Suprapubic skin (tissue), 4 donors: ENCODE results near the gene H2AZ1. TPM values are rescaled to one million over a fixed set of nuclear protein-coding genes. Genes with fewer than 3 reads are reported as not detected.
A peak's percentile ranks its signal among the peaks of the same experiment; 100 is the strongest.

Experiments used
- DNase-seq, 2 donors: peaks; one replicate each; pipeline ENCODE4 v3.0.0-alpha.2; 2019; ENCODE audit warnings: low spot score in 2 of 2
- H3K27ac ChIP-seq: fragments of 200-600 bp; sonication (generic); one replicate; pipeline ENCODE4 v1.5.1; 2019
- H3K27me3 ChIP-seq: fragments of 200-600 bp; sonication (generic); one replicate; pipeline ENCODE4 v1.5.1; 2019
- H3K36me3 ChIP-seq: fragments of 200-600 bp; sonication (generic); one replicate; pipeline ENCODE4 v1.5.1; 2019
- H3K4me1 ChIP-seq: fragments of 200-600 bp; sonication (generic); one replicate; pipeline ENCODE4 v1.5.1; 2019
- H3K4me3 ChIP-seq: fragments of 200-600 bp; sonication (generic); one replicate; pipeline ENCODE4 v1.5.1; 2019; ENCODE audit warnings: mild to moderate bottlenecking
- H3K9me3 ChIP-seq: fragments of 200-600 bp; sonication (generic); one replicate; pipeline ENCODE4 v1.5.1; 2019
- EP300 ChIP-seq: sonication (generic); formaldehyde crosslinking; IDR thresholded peaks from one replicate; pipeline ENCODE4 v1.6.1; 2017; ENCODE audit warnings: antibody characterized with exemption
- POLR2A ChIP-seq, 2 donors: fragments of 450-650 bp; IDR thresholded peaks; one replicate each; pipeline ENCODE4 v1.6.1; 2017; ENCODE audit warnings: antibody characterized with exemption in 2 of 2, mild to moderate bottlenecking in 2 of 2, moderate library complexity in 2 of 2
- POLR2AphosphoS5 ChIP-seq, 3 donors: sonication (generic); formaldehyde crosslinking; IDR thresholded peaks; one replicate each; pipeline ENCODE4 v1.6.1; 2017; ENCODE audit warnings: antibody characterized with exemption in 3 of 3
- WGBS: methylation state at CpG from one replicate; pipeline ENCODE4 v1.1.5; 2018; 5-methylcytosine and 5-hydroxymethylcytosine counted together
- total RNA-seq, 4 donors: library from RNA; depleted of rRNA; stranded (reverse); fragments of >200 nt; gene quantifications; one replicate each; pipeline ENCODE4 v1.1.0, GENCODE V29; 2016
- TF ChIP-seq, protein P1 (sequence below), 2 donors: fragments of 200-600 bp in 1 of 2; fragments of 450-650 bp in 1 of 2; sonication (generic) in 1 of 2; IDR thresholded peaks; one replicate each; pipeline ENCODE4 v1.5.1; 2016 to 2019; ENCODE audit warnings: antibody characterized with exemption in 2 of 2, mild to moderate bottlenecking in 1 of 2, moderate library complexity in 1 of 2

H2AZ1 gene
- 100 to 1,000 TPM in 3 of 4 donors, 10 to 100 TPM in 1; 95.3 to 132 (median 113) TPM for total RNA-seq

DNA sequence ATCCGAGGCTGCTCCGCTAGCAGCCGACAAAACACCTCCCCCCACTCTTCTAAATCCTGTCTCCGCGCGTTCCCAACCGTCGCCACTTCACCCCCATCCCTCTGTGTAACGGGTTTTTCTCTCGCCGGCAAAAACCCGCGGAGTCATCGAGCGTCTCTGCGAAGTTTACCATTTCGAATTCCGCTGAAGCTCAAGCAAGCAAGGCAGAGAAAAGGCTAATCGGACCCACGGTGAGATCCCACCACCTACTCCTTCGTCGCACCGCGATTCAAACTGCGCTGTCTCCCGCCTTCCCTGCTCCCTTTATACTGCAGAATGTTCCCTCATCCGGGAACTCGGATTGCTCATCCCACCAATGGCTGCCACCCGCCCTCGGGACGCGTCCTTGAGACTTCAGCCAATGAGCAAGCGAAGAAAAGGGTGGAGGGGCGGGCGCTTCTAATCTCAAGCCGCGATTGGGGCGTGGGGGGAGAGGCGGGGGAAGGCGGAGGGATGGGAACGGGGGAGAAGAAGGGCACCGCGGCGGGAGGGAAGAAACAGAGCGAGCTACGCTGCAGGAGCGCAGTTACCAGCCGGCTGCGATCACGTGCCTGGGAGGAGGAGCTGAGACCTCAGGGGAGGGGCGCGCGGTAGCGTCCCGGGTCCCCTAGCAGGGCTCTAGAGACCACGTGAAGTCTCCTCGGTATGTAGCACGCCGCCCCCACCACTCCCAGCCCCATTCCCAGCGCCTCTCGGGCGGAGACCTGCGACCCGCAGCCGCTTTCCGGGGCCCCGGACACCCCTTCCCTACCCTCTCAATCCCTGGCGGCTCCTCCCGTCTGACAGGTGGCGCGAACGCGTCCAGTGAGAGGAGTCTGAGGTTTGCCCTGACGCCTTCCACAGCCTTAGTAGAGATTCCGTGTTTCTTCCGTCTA, at the start of gene H2AZ1:
Gene H2AZ1 (minus strand): TSS at position 277 of the 914 bp plus-strand sequence. CDS start 105 bp downstream, at position 172.
- H3K4me1 ChIP-seq = peaks cover 33% of the 10 kb centered on the region
- TF ChIP-seq EP300 (no peak), POLR2AphosphoS5 (IDR thresholded peaks at IDR 0.05) (peak; percentile 76 to 92 (median 83)), POLR2A (IDR thresholded peaks at IDR 0.05) (peak; percentile 67 to 84)
- TF ChIP-seq, protein P1, sequence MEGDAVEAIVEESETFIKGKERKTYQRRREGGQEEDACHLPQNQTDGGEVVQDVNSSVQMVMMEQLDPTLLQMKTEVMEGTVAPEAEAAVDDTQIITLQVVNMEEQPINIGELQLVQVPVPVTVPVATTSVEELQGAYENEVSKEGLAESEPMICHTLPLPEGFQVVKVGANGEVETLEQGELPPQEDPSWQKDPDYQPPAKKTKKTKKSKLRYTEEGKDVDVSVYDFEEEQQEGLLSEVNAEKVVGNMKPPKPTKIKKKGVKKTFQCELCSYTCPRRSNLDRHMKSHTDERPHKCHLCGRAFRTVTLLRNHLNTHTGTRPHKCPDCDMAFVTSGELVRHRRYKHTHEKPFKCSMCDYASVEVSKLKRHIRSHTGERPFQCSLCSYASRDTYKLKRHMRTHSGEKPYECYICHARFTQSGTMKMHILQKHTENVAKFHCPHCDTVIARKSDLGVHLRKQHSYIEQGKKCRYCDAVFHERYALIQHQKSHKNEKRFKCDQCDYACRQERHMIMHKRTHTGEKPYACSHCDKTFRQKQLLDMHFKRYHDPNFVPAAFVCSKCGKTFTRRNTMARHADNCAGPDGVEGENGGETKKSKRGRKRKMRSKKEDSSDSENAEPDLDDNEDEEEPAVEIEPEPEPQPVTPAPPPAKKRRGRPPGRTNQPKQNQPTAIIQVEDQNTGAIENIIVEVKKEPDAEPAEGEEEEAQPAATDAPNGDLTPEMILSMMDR (IDR thresholded peaks at IDR 0.05) = no peak
- no peaks in the 10 kb centered on the region for H3K36me3 ChIP-seq
- no peaks in the 10 kb centered on the region for H3K9me3 ChIP-seq
- peak within 1 kb of the TSS; percentile 93 for H3K27ac ChIP-seq
- 2% methylated on average over 64 of the region's 76 CpGs for WGBS
- H3K27me3 ChIP-seq = no peaks in the 10 kb centered on the region
- peak; percentile 100 for DNase-seq
- H3K4me3 ChIP-seq = peak within 1 kb of the TSS; percentile 90

DNA sequence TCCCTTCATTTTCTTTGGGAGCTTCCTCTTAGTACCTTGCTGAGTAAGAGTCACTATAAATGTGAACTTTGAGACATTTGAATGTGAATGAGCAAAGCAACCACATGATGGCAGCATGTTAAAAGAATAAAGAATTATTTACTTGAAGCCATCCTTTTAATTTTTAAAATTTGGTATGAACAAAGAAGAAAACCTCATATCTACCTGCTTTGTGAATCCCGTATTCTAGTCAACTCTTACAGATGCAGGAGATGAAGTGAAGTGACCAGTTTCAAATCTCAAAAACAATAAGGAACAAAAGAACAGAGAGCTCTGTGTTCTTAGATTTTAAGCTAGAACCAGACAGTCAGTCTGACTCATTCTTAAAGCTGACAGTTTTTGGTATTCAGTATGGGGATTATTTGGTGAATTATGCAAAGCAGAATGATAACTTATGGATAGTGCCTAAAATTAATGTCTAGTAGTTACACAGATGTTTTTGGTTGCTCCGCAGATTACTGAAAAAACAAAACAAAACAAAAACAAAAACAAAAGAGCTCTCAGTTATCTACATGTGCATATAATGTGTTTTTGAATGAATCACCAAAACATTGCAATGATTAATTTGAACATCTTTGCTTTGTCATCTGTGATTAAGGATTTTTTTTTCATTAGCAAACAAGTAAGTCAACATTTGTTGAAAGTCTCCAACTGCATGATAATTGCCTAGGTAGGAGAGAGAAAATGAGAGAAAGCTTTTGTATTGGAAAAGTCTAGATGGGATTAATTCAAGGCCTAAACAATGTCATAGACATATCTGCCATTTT, 48.2 kb upstream of the H2AZ1 start:
- DNase-seq = no peak
- TF ChIP-seq EP300 (no peak), POLR2A (IDR thresholded peaks at IDR 0.05) (no peak), POLR2AphosphoS5 (IDR thresholded peaks at IDR 0.05) (no peak)
- TF ChIP-seq, protein P1 (IDR thresholded peaks at IDR 0.05) = no peak
- Histone ChIP-seq H3K27me3 (no peaks in the 10 kb centered on the region), H3K4me3 (no peak overlapping the region), H3K9me3 (no peaks in the 10 kb centered on the region), H3K36me3 (no peaks in the 10 kb centered on the region), H3K27ac (no peak overlapping the region), H3K4me1 (no peaks in the 10 kb centered on the region)
- 35% methylated on average over 2 of the region's 2 CpGs for WGBS

DNA sequence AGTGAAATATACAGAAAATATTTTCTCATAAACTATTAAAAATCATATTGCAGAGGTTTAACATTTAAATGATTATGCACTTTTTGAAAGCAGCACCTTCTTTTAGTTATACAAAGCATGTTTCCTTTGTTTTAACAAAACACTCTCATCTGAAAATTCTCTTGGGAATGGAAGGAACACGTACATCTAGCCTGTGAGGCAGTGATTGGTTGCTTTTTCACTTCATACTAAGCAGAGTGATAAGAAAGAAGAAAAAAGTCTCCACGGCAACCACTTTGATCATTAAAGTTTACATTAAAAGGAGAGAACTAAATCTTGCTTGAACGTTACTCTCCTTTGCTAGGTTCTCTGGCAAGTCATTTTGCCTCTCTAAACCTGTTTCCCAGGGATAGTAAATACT, 41.7 kb upstream of the H2AZ1 start:
- H3K4me1 ChIP-seq = no peaks in the 10 kb centered on the region
- TF ChIP-seq POLR2A (IDR thresholded peaks at IDR 0.05) (no peak), POLR2AphosphoS5 (IDR thresholded peaks at IDR 0.05) (no peak), EP300 (no peak)
- TF ChIP-seq, protein P1 (IDR thresholded peaks at IDR 0.05) = no peak
- DNase-seq = no peak
- no peak overlapping the region for H3K27ac ChIP-seq
- H3K27me3 ChIP-seq = no peaks in the 10 kb centered on the region
- no peaks in the 10 kb centered on the region for H3K36me3 ChIP-seq
- no peak overlapping the region for H3K4me3 ChIP-seq
- no peaks in the 10 kb centered on the region for H3K9me3 ChIP-seq
- 54% methylated on average over 3 of the region's 3 CpGs for WGBS

GRCh38 chr4:99987681-99988080, 37.6 kb upstream of the H2AZ1 start:
- no peak for DNase-seq
- H3K4me1 ChIP-seq = no peaks in the 10 kb centered on the region
- H3K9me3 ChIP-seq = no peaks in the 10 kb centered on the region
- no peak overlapping the region for H3K27ac ChIP-seq
- no peaks in the 10 kb centered on the region for H3K27me3 ChIP-seq
- TF ChIP-seq, protein P1 (IDR thresholded peaks at IDR 0.05) = no peak
- TF ChIP-seq POLR2A (IDR thresholded peaks at IDR 0.05) = no peak
- TF ChIP-seq POLR2AphosphoS5 (IDR thresholded peaks at IDR 0.05) = no peak
- TF ChIP-seq EP300 = no peak
- H3K4me3 ChIP-seq = no peak overlapping the region
- H3K36me3 ChIP-seq = no peaks in the 10 kb centered on the region

- DNase-seq = no peak
- no peak overlapping the region for H3K27ac ChIP-seq
- no peak for TF ChIP-seq EP300
- no peak overlapping the region for H3K4me3 ChIP-seq
- H3K4me1 ChIP-seq = no peaks in the 10 kb centered on the region
- H3K36me3 ChIP-seq = no peaks in the 10 kb centered on the region
- WGBS = 87% methylated on average over 4 of the region's 4 CpGs
- no peaks in the 10 kb centered on the region for H3K27me3 ChIP-seq
- no peaks in the 10 kb centered on the region for H3K9me3 ChIP-seq
Observed at GRCh38 chr4:99986792-99987191, 36.7 kb upstream of the H2AZ1 start.
